ENCODE data around the gene BASP1.

- TF ChIP-seq EZH2 (IDR thresholded peaks at IDR 0.05; ENCODE audit: borderline replicate concordance) (no peak), CTCF (IDR thresholded peaks at IDR 0.05; ENCODE audit: poor library complexity) (no peak), EZH2phosphoT487 (IDR thresholded peaks at IDR 0.05; ENCODE audit: low read depth, severe bottlenecking, unreplicated experiment) (no peak)
Observed at GRCh38 chr5:17252543-17252942, 35.1 kb downstream of the BASP1 start.

Measured in hepatocyte (in vitro differentiated cells).